Caco-2 (cell line): ENCODE data around the gene KIF25. TPM values are rescaled to one million over a fixed set of nuclear protein-coding genes. Genes with fewer than 3 reads are reported as not detected.

Source experiments
- BruUV-seq: library from RNA; stranded (reverse); fragments of 400-500 nt; replicated peaks from 2 replicates; lab custom pipeline; 2021; lab: Mats Ljungman, UMichigan
- CTCF ChIA-PET: fragments of 300-600 bp; sonication (Branson Sonifier 250); formaldehyde crosslinking; loops from one replicate; lab custom pipeline; 2022; ENCODE audit warnings: antibody characterized with exemption; lab: Charles Lee
- POLR2A ChIA-PET: fragments of 300-600 bp; sonication (Branson Sonifier 250); formaldehyde crosslinking; loops from one replicate; lab custom pipeline; 2022; ENCODE audit warnings: antibody characterized with exemption; lab: Charles Lee
- DNase-seq, 2 experiments: peaks; one replicate each; pipeline versions ENCODE4 v3.0.0 to v3.0.0-alpha.2; 2020 to 2022
- H3K27me3 ChIP-seq: replicated peaks from 2 replicates; pipeline ENCODE4 v1.6.0; 2011; ENCODE audit warnings: low read length; ENCODE audit not compliant: control insufficient read depth, insufficient read depth
- H3K36me3 ChIP-seq: 2 replicates; pipeline ENCODE4 v1.5.1; 2011; ENCODE audit warnings: low read length; ENCODE audit not compliant: control insufficient read depth, insufficient read depth
- H3K4me1 ChIP-seq: fragments of 250-450 bp; sonication (Bioruptor Pico); 2 replicates; pipeline ENCODE4 v1.5.1; 2020; ENCODE audit warnings: mild to moderate bottlenecking
- H3K4me3 ChIP-seq: 2 replicates; pipeline ENCODE4 v1.5.1; 2011; ENCODE audit warnings: low read depth, mild to moderate bottlenecking, control low read depth, low read length
- H3K9me3 ChIP-seq: fragments of 250-450 bp; sonication (Bioruptor Pico); 2 replicates; pipeline ENCODE4 v1.5.1; 2020; ENCODE audit warnings: mild to moderate bottlenecking, moderate library complexity
- H3K27ac Mint-ChIP-seq: one replicate; pipeline ENCODE4 v1.8.0; 2022; ENCODE audit warnings: mixed read lengths; ENCODE audit not compliant: unreplicated experiment
- H3K27me3 Mint-ChIP-seq: one replicate; pipeline ENCODE4 v1.8.0; 2022; ENCODE audit warnings: mixed read lengths; ENCODE audit not compliant: insufficient read depth, unreplicated experiment
- H3K36me3 Mint-ChIP-seq: one replicate; pipeline ENCODE4 v1.8.0; 2022; ENCODE audit warnings: mild to moderate bottlenecking, mixed read lengths; ENCODE audit not compliant: insufficient read depth, unreplicated experiment
- H3K4me1 Mint-ChIP-seq: one replicate; pipeline ENCODE4 v1.8.0; 2022; ENCODE audit warnings: low read depth, mixed read lengths; ENCODE audit not compliant: unreplicated experiment
- H3K4me3 Mint-ChIP-seq: one replicate; pipeline ENCODE4 v1.8.0; 2022; ENCODE audit warnings: mild to moderate bottlenecking, moderate library complexity, mixed read lengths; ENCODE audit not compliant: unreplicated experiment
- H3K9me3 Mint-ChIP-seq: one replicate; pipeline ENCODE4 v1.8.0; 2022; ENCODE audit warnings: mixed read lengths; ENCODE audit not compliant: unreplicated experiment
- CTCF ChIP-seq, 2 experiments: fragments of 200-600 bp in 1 of 2; IDR thresholded peaks; 1 replicate in 1 of 2; 2 replicates in 1 of 2; pipeline versions ENCODE4 v1.5.1 to v1.8.0; 2011 to 2022; ENCODE audit warnings: antibody characterized with exemption in 1 of 2, control low read depth in 1 of 2, inconsistent platforms in 1 of 2, low read depth in 1 of 2, low read length in 1 of 2, mild to moderate bottlenecking in 1 of 2, moderate library complexity in 1 of 2; ENCODE audit not compliant: insufficient read depth in 1 of 2, severe bottlenecking in 1 of 2, unreplicated experiment in 1 of 2
- intact Hi-C: fragments of 100-400 bp; cut with micrococcal nuclease; formaldehyde crosslinking; loops from one replicate; pipeline ENCODE4 v1.10.0; 2022; ENCODE audit not compliant: unreplicated experiment
- total RNA-seq: library from RNA; stranded (reverse); gene quantifications from 2 replicates; pipeline ENCODE4 v1.2.3, GENCODE V29; 2022

KIF25 gene
- total RNA-seq, 1 experiment from 2014 or later: not detected

GRCh38 chr6:168045706-168046620, 48.5 kb downstream of the KIF25 start:
- H3K27me3 Mint-ChIP-seq: no peaks in the 10 kb centered on the region
- no peak overlapping the region for H3K4me3 Mint-ChIP-seq
- H3K4me1 ChIP-seq: no peaks in the 10 kb centered on the region
- no TSS peak for BruUV-seq
- H3K27me3 ChIP-seq: no peaks in the 10 kb centered on the region
- TF ChIP-seq CTCF (IDR thresholded peaks at IDR 0.05; ENCODE audit: insufficient read depth in 1 of 2, low read depth in 1 of 2, low read length in 1 of 2, severe bottlenecking in 1 of 2, unreplicated experiment in 1 of 2): no peak
- DNase-seq: no peak
- H3K9me3 Mint-ChIP-seq: peaks cover 3% of the 10 kb centered on the region
- CTCF ChIA-PET: interaction anchor here (0.6 kb wide), 1 partner anchor 103 kb away, joined by 3 read pairs; no protein-coding TSS in a partner anchor
- intact Hi-C loops: no loop called here
- H3K9me3 ChIP-seq: peaks cover 3% of the 10 kb centered on the region
- H3K27ac Mint-ChIP-seq: no peak overlapping the region
- no peaks in the 10 kb centered on the region for H3K36me3 ChIP-seq
- no peak overlapping the region for H3K4me3 ChIP-seq
- H3K36me3 Mint-ChIP-seq: no peaks in the 10 kb centered on the region
- POLR2A ChIA-PET: no interaction called here
- H3K4me1 Mint-ChIP-seq: no peaks in the 10 kb centered on the region

GRCh38 chr6:168046696-168047095, 49.2 kb downstream of the KIF25 start:
- Mint-ChIP-seq H3K36me3 (no peaks in the 10 kb centered on the region), H3K27me3 (no peaks in the 10 kb centered on the region), H3K9me3 (no peaks in the 10 kb centered on the region), H3K27ac (no peak overlapping the region), H3K4me1 (no peaks in the 10 kb centered on the region), H3K4me3 (no peak overlapping the region)
- Histone ChIP-seq H3K4me3 (no peak overlapping the region), H3K4me1 (no peaks in the 10 kb centered on the region), H3K27me3 (no peaks in the 10 kb centered on the region), H3K9me3 (no peaks in the 10 kb centered on the region; the same call in 1 of the 2 replicates), H3K36me3 (no peaks in the 10 kb centered on the region)
- DNase-seq: no peak
- no peak for TF ChIP-seq CTCF (IDR thresholded peaks at IDR 0.05; ENCODE audit: insufficient read depth in 1 of 2, low read depth in 1 of 2, low read length in 1 of 2, severe bottlenecking in 1 of 2, unreplicated experiment in 1 of 2)
- intact Hi-C loops: no loop called here
- CTCF ChIA-PET: no interaction called here
- BruUV-seq: no TSS peak
- POLR2A ChIA-PET: no interaction called here

GRCh38 chr6:168047841-168048723, 50.6 kb downstream of the KIF25 start:
- intact Hi-C loops: no loop called here
- H3K36me3 Mint-ChIP-seq: no peaks in the 10 kb centered on the region
- no peaks in the 10 kb centered on the region for H3K9me3 Mint-ChIP-seq
- no peaks in the 10 kb centered on the region for H3K4me1 Mint-ChIP-seq
- no peaks in the 10 kb centered on the region for H3K4me1 ChIP-seq
- TF ChIP-seq CTCF (IDR thresholded peaks at IDR 0.05; ENCODE audit: insufficient read depth in 1 of 2, low read depth in 1 of 2, low read length in 1 of 2, severe bottlenecking in 1 of 2, unreplicated experiment in 1 of 2): no peak
- no peaks in the 10 kb centered on the region for H3K27me3 ChIP-seq
- no peak for DNase-seq
- no peaks in the 10 kb centered on the region for H3K9me3 ChIP-seq
- H3K27me3 Mint-ChIP-seq: no peaks in the 10 kb centered on the region
- no TSS peak for BruUV-seq
- no peaks in the 10 kb centered on the region for H3K36me3 ChIP-seq
- no peak overlapping the region for H3K27ac Mint-ChIP-seq
- ChIA-PET CTCF (no interaction called here), POLR2A (no interaction called here)
- H3K4me3 Mint-ChIP-seq: no peak overlapping the region
- H3K4me3 ChIP-seq: no peak overlapping the region
